Fibroblast of peridontal ligament (primary cell): ENCODE measurements around the gene THPO.

Experiments
- DNase-seq: peaks from one replicate; pipeline ENCODE4 v3.0.0-alpha.2; 2010; ENCODE audit errors: extremely low read depth

The THPO gene

DNA sequence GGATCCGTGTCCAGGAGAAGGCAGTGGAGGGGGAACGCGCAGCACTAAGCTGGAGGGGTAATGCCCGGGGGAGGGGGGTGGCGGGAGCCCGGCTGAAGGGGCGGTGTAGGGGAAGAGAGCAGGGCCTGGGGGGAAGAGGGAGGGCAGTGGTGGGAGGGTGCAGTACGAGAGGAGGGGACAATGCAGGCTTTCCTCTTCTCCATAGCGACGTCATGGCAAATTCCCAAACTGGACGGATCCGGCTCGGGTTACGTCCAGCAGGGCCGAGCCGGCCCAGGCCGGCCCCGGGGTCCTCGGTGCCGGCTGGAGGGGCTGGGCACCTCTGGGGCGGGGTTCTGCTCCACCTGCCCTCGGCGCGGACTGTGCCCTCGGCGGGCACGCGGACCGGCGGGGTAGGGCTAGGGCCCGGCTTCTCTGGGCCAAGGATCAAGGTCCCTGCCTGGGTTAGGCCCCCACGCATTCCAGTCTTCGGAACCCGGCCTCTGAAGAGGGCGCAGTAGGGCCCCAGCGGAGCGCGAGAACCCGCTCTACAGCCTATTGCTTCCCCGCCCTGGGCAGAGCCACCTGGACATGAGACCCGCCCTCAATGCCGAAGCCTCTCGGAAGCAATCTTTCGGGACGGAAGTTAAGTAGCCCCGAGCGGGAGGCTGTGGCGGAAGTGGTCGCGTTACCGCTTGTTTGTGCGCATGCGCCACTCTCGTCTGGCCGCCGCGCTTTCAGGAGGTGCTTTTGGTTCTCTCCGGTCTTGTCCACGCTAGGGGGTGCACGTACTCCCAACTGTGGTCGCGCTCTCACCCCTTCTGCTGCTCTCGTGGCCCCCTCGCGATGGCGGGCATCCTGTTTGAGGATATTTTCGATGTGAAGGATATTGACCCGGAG is 15.1 kb downstream of the THPO start:
- DNase-seq = peak; percentile 97

DNA sequence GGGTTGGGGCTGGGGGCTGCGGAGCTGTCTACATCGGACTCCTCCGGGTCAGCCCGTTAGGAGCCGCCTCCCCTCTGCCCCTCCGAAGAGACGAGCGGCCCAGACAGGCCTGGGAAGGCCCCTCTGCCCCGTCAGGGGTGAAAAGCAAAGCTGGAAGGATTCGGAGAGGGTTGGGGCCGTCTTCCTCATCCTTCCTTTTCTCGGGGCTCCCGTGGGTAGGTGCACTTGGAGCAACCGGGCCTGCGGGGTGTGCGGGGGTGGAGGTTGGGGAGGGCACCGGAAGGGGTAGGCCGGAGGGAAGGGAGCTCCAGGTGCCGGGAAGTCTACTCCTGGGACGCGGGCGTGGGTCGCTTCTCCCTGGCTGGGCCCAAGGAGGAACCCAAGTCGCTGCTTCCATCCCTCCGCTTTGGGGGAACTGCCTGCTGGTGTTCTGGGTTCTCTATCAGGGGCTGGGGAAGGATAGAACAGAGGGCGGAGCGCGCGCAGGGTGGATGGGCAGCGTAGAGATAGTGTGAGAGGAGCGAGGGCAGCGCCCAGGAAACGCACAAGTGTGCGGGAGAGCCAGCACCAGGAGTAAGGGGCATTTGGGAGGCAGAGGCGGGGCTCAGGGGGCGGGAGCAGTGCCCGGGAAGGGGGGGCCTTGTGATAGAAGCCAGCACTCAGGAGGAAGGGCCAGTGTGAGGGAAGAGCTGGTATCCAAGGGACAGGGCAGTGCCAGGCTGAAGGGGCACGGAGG is 15.9 kb downstream of the THPO start:
- DNase-seq = peak; percentile 56

DNA sequence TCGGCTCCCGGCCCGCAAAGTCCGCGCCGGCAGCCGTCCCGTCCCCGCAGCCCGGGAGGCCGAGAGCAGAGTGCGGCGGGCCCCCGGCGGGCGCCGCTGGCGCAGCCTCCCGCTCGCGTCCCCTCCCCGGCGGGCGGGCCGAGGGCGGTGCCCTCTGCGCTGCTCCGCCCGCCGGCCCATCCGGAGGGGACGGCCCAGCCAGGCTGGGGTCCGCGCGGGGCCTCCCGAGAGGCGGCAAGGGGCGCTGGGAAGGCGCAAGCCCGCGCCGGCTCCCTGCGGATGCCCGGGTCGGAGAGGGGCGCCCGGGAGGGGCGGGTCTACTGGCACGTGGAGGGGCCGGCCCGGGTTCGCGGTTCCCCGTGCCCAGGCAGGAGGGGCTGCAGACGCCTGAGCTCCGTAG is 16.5 kb downstream of the THPO start, which contains the start of the genes CLCN2 and POLR2H:
TSS of gene CLCN2 (minus strand) at position 74 of the 400 bp plus-strand sequence. CDS start 126 bp downstream, outside the sequence.
TSS of gene POLR2H (plus strand) at position 179 of the 400 bp plus-strand sequence. CDS start 1,783 bp downstream, outside the sequence.
- DNase-seq = no peak

DNA sequence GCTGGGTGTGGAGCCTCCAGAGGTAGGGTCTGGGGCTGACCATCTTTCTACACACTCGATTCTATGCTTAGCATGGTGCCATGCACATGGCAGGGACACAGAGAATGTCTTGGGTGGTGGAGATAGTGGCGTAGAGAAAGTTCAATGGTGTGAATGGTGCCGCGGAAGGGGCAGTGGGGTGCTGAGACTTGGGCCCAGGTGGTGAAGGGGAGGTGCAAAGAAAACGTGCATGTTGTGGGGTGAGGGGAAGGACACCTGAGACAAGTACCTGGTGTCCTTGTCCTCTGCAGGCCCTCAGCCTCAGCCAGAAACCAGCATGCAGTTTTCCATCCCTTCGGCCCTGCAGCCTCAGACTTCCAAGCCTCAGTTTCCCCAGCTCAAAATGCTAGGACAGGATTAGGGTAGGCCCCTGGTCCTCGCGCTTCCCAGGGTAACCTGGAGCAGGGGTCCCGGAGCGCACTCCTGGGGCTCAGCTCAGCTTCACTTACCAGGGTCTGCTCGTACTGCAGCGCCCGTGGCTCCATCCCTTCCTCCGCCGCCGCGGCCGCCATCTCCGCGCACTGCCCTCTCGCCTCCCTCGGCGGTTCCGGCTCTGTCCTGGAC is 17.0 kb downstream of the THPO start:
- DNase-seq = no peak

DNA sequence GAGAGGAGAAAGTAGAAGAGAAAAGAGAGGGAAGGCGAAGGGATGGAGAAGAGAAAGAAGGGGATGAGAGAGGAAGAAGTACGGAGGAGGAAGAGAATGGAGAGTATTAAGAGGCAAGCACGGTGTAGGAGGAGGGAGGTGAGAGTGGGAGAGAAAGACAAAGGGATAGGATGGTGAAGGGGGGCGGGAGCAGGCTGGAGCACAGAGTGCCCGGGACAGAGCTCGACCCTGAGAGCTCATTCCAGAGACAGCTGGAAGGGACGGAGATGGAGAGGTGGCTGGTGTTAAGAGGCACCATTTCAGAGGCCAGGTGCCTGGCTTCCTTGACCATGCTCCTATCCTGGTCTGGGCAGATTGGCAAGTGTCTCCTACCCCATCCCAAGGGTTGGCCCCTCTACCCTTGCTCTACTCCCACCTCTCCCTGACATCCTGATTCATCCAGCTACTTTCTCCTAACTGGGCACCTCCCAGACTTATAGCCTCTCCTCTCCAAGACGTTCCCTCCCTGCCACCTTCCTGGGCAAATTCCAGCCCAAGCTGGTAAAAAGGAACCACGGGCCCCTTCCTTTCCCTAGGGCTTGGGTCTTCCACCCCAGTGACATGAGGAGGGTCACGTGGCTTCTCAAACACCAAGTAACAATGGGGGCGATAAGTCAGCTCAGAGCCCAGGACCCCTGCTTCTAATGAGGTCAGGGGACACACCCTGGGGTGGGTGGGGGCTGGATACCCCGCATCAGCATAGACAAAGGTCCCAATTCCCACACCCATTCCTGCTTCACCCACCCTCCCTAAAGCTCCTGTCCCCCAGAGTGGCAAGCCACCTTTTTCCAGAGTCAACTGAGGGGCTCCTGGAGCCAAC is 17.7 kb downstream of the THPO start:
- no peak for DNase-seq

DNA sequence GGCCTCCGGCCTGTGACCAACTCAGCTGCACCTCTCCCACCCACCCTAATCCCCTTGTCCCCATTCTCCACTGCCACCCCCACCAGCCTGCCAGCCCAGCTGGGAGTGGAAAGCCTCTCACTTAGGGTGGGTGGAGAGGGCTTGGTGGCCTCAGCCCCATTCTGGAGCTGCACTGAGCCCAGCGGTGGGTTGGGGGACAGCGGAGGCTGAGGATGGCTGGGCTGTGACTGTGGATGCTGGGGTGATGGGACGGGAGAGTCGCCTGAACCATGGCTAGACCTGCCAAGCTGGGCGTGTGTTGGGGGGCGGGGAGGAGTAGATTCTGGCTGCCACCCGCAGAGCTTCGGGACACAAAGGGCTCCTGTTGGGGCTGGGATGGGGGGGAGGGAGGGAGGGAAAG is 18.4 kb downstream of the THPO start:
- no peak for DNase-seq

DNA sequence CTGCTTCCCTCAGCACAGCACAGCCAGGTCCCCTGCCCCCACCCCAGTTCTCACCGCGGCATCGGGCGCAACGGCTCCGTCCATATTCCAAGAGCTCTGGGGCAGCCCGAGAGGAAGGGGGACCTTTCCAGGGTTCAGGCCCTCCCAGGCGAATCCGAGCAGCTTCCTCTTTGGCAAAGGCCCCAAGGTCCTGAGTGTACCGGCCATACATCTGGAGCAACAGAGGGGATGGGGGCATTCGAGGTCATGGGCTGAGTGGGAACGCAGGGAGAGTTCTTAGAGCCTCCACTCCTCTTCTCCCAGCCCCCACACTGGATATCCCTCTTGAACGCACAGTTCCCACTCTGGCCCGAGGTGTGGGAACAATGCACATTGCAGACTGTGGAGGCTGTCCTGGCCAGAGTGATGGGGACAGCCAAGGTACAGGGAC is 19.1 kb downstream of the THPO start:
- no peak for DNase-seq

DNA sequence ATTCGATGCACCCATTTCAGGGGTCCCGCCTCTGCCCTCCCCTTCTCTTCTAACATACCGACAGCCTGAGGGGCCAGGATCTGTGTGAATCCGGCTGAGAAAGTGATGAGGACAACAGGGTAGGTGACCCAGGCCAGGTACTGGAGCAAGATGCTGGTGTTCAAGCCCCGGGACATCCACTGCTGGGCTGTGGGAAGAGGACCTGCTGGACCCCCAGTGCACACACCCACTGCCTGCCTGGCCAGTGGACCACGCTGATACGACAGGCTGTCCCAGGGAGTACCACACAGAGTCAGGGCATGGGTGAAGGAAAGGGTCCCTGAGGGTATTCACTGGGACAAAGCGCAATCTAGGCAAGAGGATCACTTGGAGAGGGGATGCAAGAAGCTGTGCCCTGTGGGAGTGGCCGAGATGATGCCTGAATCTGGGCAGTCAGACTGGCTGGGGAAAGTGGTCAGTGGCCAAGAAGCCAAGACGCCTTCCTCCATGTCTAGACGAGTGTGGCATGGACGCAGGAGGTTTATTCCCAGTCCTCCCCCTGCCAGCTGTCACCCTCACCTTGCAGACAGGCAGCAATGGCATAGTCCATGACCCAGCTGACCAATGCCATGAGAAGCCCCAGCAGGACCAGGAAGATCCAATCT is 19.8 kb downstream of the THPO start:
- DNase-seq = no peak

DNA sequence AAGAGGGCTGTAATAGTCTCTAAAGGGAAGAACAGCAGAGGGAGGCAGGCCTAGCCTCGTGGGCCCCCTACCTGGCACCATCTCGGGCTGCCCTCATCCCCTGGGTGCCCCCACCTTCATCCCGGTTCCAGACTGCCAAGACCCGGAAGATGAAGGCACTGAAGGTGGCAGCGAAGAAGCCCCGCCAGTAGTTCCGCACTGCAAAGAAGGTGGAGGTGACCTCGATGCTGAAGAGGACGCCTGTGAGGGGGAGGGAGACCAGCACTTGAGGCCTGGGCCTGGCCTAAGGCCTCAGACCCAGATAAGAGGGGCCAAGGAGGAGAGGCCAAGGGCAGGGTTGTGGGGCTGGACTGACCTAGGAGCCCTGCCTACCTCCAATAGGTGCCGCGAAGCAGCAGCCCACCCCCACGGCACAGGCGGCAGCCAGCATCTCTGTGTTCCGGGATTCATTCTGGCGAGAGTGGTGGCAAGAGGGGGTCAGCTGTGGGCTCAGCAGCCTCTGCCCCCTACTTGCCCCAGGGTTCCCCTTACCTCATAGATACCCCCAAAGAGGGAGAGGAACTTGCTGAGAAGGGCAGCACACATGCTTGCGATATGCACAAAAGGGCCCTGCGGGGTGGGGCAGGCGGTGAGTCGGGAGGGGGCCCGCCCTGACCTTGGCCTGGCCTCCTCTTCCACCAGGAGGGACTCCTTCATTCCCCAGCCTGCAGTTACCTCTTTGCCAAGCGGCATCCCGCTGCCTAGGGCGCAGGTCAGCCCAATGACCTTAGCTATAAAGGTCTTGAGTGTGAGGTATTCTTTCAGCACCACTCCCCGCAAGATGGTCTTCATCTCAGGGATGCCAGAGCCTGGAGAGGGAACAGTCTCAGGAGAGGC is 20.5 kb downstream of the THPO start:
- DNase-seq = no peak

DNA sequence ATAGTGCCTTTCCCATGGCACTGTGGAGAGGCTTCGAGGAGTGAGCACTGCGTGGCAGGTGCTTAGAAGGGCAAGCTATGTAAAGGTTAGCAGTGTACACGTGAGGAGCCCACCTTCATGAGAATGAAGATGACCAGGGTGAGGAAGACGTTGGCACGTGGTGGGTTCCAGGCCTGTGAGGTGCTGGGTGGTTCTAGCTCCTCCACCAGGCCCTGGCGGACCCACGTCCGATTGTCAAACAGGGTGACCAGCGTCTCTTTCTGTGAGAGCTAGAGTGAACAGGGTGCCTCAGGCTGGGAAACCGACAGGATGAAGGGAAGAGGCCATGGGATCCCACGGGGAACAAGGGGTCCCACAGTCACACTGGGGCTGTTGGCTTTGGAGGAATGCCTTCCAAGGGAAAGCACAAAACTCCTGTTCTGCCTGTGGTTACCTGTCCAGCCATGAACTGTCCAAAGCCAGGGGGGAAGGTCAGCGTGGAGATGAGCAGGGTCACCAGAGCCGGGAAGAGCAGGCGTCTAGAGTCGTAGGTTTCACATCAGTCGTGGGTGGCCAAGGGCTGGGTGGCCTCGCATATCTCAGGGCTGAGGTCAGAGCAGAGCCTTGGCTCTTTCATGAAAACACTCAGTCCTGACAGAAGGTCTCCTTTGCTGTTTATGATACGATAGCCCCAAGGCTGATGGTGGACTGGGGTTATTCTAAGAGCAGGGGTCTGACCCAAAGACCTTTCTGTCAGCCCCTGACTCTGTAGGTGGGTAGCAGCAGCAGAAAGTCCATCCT is 22.6 kb downstream of the THPO start:
- DNase-seq = no peak

DNA sequence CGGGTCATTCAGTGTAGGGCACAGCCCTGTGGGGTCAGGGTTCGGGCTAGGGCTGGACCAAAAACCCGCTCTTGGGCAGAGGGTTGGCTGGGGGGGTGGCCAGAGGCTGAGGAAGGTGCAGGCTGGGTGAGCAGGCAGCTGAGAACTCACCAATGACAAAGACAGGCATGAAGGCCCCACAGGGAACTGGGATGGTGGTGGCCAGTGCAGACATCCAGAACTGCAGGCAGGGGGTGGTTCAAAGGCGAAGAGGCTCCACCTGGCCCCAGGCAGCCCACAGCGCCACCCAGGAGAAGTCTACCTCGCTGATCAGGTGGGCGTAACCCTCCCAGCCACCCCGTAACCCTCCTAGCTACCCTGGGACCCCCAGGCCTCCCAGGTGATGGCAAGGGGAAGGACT is 23.3 kb downstream of the THPO start:
- no peak for DNase-seq

DNA sequence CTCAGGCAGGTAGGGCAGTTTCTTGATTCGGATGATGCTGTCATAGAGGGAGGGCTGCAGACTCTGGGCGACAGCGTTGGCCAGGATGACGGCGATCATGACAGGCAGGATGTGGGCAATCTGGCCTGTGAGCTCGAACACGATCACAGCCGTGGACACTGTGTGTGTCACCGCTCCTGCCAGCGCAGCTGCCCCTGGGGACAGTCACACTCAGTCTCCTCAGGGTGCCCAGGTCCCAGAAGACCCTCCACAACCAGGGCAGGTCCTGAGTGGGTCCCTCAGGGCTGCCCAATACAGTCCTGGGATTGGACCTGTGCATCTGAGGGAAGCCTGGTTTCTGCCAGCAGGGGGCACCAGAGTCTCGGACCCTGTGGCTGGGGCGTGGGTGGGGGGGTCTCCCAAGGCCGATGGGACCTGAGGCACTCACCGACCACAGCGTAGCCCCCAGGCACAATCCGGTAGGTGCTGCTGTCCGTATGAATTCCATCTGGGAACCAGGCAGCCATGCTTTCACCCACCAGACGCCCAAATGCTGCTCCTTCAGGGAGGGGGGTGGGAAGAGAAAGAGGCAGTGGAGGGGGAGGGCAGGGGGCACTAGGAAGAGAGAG is 23.8 kb downstream of the THPO start:
- DNase-seq = no peak

DNA sequence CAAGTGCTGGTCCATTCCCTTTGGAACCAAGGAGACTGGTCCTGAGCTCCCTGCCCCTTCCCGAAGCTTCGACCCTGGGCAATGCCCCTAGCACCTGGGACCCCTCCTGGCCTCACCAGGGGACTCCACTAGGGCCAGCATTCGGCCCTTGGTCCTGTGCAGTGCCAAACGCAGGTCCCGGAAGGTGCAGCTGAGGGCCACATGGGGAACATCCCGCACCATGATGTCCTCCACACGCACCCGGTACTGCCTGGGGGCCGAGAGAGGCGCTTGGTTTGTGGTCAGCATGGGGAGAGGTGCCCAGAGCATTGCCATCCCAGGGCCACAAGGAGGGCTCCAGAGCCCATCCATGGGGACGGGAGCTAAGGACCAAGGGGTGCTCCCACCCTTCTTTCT is 24.5 kb downstream of the THPO start:
- no peak for DNase-seq

DNA sequence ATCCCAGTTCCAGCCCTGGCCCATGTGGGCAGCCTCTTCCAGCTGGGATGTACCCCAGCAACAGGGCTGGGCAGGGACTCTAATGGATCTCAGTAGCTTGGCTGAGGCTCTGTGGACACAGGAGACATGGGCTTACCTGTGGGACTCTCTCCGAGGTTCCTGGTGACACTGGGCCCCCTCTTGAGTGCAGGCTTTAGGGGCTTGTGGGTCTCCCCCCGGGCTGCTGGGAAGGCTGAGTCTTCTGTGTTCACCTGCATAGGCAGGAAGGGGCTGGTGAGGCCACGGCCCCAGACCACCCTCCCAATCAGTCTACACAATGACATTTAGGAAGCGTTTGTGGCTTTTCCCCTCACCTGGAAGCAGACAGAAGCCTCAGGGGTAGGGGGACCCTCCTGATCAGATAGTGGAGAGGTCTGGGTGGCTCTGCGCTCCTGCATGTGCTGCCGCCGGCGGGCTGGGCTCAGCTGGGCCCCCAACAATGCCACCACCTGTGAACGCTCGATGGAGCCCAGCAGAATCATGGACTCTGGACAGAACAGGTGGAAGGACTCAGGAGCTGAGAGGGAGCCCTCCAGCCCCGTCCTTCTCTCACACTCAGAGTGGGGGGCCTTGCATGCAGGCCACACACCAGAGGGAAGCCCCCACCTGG is 25.0 kb downstream of the THPO start:
- no peak for DNase-seq

DNA sequence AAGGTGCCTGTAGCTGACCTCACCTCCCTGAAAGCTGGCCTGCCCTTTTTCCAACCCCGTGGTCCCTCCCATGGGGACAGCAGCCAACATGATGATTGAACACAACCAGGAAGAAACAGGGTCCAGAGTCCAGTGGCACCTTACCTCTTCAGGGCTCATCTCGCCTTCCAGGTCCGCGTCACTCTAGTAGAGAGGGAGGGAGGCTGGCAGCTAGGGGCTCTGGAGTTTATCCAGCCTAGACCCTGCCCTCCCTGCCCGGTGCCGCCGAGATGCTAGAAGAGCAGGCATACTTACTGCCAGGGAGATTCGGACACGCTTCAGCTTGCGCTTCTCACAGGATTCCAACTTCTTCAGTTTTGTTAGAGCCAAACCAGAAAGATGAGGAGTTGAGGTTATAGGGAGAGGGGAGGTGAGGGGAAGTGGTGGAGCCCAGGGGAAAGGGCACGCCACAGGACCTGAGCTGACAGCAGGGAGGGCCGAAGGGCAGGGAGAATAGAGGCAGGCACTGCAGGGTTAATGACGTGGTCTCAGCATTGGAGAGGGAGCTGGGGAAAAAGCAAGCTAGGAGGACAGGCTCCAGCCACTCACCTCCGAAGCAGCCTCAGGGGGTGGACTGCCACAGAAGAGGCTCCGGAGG is 25.7 kb downstream of the THPO start:
- DNase-seq = no peak

DNA sequence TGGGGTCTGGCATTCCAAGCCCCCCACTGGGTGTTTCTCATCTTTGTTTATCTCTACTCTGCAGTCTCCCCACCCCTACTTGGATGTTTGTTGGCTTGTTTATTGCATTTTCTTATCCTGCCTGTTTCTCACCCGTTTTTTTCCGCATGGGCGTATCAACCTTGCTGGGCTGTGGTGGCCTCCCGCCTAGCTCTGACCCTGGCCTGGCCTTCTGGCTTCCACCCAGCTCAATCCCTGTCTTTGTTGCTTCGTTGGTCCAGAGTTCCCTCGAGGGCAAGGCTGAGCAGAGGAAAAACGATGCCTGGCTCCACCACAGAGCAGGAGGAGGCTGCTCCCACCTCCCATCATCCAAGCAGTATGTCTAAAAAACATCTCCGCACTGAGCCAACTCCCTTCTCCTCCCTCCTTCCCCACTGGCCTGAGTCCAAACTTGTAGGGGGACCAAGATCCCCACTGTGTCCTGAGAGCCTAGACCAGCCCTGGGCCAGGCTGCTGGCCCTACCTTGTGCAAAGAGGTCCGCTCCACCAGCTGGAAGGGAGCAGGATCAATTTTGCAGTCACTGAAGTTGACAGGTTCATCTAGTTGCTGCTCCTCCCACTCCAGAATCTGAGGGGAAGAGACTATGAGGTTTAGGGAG is 26.4 kb downstream of the THPO start:
- DNase-seq = no peak

DNA sequence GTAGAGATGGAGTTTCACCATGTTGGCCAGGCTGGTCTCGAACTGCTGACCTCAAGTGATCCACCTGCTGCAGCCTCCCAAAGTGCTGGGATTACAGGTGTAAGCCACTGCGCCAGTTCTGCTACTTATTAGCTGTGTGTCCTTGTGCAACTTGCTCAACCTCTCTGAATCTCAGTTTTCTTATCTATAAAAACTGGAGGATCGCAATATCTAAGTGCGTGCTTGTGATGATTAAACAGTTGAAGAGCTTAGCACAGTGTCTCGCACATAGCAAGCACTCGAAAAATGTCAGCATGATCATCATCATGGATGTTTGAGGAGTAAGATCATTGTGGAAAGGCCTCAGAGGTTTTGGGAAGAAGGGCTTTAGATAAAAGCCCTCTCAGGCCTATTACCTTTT is 27.4 kb downstream of the THPO start:
- DNase-seq = no peak
